NCI-H526 (cell line): ENCODE measurements around the gene UFD1.
"Not testable (repeated sequence)": the region's sequence is repeated elsewhere in the genome, so short reads cannot be mapped to it uniquely, and the experiment has no call there.

Experiments
- DNase-seq, 2 experiments: peaks; one replicate each; lab custom pipeline; 2025; lab: John Stamatoyannopoulos, UW

UFD1 gene

DNA sequence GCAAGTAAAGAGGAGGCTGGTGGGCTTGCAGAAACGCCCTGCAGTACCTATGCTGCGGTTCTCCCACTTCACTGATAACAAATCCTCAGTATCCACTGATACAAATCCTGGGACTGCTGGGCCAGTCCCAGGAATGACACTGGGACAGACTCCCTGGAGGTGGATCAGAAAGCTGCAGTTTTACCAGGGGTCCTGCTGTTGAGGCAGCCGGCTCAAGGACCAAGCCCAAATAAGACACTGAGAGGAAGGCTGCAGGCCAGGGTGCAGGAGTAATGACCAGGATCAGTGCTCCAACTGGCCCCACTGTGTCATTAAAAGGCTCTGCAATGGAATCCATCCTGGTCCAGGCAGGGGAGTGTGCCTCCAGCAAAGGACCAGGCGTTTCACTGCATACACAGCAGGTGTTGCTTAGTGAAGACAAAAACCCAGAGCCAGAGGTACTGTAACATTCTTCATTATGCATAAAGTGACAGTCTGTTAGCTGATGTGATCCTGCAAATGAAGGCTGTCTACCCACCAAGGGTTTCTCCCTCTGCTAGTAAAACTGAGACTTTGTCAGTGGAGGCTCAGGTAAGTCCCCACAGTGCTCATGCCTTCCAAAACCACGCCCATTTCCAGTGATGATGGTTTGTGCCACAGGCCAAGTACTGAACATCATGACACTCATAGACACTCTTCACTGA lies 30.1 kb downstream of the UFD1 start:
- no peak for DNase-seq

GRCh38 chr22:19448076-19448607 lies 30.9 kb downstream of the UFD1 start:
- peak in 1 of 2 experiments; percentile 55 for DNase-seq

- DNase-seq: peak; percentile 88 to 92
Observed at GRCh38 chr22:19447330-19448075, 31.5 kb downstream of the UFD1 start, which contains the start of gene C22orf39. C22orf39 (minus strand) TSS chr22:19447711; CDS start chr22:19447688, 23 bp downstream.

GRCh38 chr22:19446603-19447329 lies 32.2 kb downstream of the UFD1 start:
- no peak for DNase-seq

DNA sequence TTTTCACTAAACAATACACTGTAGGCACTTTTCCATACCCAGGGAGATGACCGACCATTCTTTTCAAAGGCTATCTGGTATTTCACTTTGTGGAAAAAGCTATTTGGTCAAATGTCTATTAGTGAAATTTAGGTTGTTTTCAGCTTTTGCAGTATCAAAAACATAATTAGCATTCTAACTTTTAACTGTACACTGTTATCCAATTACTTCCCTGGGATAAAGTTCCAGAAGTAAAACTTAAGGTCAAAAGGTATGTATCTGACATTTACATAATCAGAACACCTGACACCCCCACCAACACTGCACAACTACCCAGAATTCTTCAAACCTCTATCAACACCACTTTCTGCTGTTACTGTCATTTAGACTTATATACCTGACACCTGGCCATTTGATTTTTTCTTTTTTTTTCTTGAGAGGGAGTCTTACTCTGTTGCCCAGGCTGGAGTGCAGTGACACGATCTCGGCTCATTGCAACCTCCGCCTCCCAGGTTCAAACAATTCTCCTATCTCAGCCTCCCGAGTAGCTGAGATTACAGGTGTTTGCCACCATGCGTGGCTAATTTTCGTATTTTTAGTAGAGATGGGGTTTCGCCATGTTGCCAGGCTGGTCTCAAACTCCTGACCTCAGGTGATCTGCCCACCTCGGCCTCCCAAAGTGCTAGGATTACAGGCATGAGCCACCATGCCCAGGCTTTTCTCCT lies 33.6 kb downstream of the UFD1 start:
- DNase-seq: not testable (repeated sequence)

GRCh38 chr22:19443544-19444211 lies 35.3 kb downstream of the UFD1 start:
- no peak for DNase-seq

DNA sequence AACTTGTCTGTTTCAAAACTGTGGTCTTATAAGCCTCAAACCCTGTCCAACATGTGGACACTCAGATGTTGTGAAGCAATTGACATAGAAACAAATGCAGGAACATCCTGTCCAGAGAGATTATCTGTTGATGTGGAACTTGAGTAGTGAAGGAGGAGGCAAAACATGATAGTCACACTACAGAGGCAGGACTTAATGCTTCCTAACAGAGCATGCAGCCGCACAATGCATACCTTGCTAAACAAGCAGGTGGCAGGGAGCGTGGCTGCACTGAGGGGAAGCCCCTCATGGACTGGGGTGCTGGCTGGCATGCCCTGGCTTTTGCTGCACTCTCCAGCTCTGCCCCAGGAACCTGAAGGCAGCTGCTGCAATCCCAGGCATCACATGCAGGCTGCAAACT lies 36.8 kb downstream of the UFD1 start:
- DNase-seq: no peak

GRCh38 chr22:19440411-19441195 lies 38.4 kb downstream of the UFD1 start:
- no peak for DNase-seq

- DNase-seq: no peak
Observed at GRCh38 chr22:19438298-19438697, 40.7 kb downstream of the UFD1 start.

- not testable (repeated sequence) for DNase-seq
Observed at GRCh38 chr22:19436444-19437161, 42.4 kb downstream of the UFD1 start.

GRCh38 chr22:19434829-19435580 lies 44.0 kb downstream of the UFD1 start:
- no peak for DNase-seq

DNA sequence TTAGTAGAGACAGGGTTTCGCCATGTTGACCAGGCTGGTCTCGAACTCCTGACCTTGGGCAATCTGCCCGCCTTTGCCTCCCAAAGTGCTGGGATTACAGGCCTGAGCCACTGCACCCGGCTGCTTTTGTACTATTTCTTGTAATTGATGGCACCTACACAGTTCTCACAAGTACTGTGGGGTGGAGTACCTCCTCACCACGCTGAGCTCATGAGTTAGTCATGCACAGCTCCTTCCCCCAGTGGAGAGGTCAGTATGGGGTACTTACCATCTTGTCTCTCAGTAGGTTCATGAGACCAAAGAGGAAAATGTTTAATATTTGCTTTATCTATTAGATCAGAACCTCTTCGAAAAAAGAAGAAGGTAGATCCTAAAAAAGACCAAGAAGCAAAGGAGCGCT lies 44.6 kb downstream of the UFD1 start:
- DNase-seq: no peak

DNA sequence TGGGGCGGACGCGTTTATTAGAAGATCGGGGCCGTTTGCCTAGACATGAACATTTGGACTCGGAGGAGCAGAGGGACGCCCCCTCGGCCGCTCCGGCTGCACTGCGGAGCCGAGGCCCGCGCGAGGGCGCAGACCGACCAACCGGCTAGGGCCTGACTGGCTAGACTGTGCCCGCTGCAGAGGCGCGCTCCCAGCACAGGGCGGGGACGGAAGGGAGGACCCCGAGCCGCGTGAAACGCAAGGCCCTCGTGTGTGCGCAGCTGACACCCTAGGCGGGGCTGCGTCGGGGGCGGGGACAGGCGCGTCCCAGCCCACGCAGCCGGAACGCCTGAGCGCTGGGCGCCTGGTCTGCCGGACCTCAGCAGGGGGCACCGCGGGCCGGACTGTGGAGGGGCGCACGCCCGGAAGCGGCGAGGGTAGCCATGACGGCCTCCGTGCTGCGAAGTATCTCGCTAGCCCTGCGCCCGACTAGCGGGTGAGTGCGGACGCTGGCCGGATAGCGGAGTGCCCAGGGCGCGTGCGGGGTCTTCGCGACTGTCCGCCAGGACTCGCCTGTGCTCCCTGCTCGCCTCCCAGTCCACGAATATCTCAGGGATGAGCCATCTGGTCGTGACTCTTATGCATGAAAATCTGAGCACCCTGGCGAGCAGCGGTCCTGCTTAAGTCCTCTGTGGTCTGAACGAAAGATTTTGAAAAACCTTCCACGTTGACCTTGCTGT lies 46.7 kb downstream of the UFD1 start, which contains the start of gene MRPL40:
MRPL40 (plus strand) TSS at position 413 of the 719 bp plus-strand sequence; CDS start at position 423, 10 bp downstream.
- DNase-seq: peak; percentile 80 to 94

DNA sequence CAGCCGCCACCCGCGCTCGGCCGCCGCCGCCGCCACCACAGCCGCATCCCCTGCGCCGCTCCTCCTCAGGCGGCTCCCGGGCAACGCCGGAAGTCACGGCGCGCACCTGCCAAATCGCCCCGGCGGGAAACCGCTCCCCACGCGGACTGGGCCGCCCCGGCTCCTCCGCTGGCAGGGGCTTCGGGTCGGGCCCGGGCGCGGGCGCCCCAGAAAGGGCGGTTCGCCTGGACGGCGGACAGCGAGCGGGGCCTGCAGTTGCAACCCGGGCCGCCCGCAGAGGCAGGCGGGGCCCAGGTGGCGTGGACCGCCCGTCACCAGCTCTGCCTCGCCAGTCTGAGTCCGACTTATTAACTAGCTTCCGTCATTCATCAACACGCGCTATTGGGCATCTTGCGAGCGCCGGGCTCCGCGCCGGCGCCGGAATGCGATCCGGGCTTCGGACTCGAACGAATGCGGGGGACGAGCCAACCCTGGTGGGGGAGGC lies 47.3 kb downstream of the UFD1 start, which contains the start of gene HIRA:
HIRA (minus strand) TSS at position 85 of the 484 bp plus-strand sequence. CDS start 257 bp downstream, outside the sequence.
- peak; percentile 50 to 83 for DNase-seq

- DNase-seq: peak in 1 of 2 experiments; percentile 33
Observed at GRCh38 chr22:19430890-19431541, 48.0 kb downstream of the UFD1 start.

GRCh38 chr22:19429950-19430889 lies 48.8 kb downstream of the UFD1 start:
- peak in 1 of 2 experiments; percentile 28 for DNase-seq
